Vagina (tissue), 2 donors: ENCODE measurements around the gene MAP4K4. TPM values are rescaled to one million over a fixed set of nuclear protein-coding genes. Genes with fewer than 3 reads are reported as not detected.
"Not testable (repeated sequence)": the region's sequence is repeated elsewhere in the genome, so short reads cannot be mapped to it uniquely, and the experiment has no call there.

Source experiments
- DNase-seq, 2 donors: peaks; one replicate each; pipeline ENCODE4 v3.0.0-alpha.2; 2017; ENCODE audit errors: extremely low spot score in 2 of 2
- H3K27ac ChIP-seq: fragments of 200-600 bp; sonication (generic); one replicate; pipeline ENCODE4 v1.5.1; 2019
- H3K27me3 ChIP-seq: fragments of 200-600 bp; sonication (generic); one replicate; pipeline ENCODE4 v1.5.1; 2019
- H3K36me3 ChIP-seq, 2 donors: fragments of 200-600 bp; sonication (generic); one replicate each; pipeline ENCODE4 v1.5.1; 2017 to 2019
- H3K4me1 ChIP-seq: fragments of 200-600 bp; sonication (generic); one replicate; pipeline ENCODE4 v1.5.1; 2019
- H3K4me3 ChIP-seq, 2 donors: fragments of 200-600 bp; sonication (generic); 1 replicate in 1 of 2; 2 replicates in 1 of 2; pipeline ENCODE4 v1.5.1; 2016 to 2019
- H3K9me3 ChIP-seq: fragments of 200-600 bp; sonication (generic); one replicate; pipeline ENCODE4 v1.5.1; 2019
- POLR2A ChIP-seq, 2 donors: fragments of 450-650 bp; IDR thresholded peaks; one replicate each; pipeline ENCODE4 v1.6.1; 2017; ENCODE audit warnings: antibody characterized with exemption in 2 of 2, mild to moderate bottlenecking in 2 of 2, moderate library complexity in 2 of 2
- POLR2AphosphoS5 ChIP-seq, 2 donors: sonication (generic); formaldehyde crosslinking; IDR thresholded peaks; one replicate each; pipeline ENCODE4 v1.9.0; 2017; ENCODE audit warnings: antibody characterized with exemption in 2 of 2, mild to moderate bottlenecking in 2 of 2, low read depth in 1 of 2; ENCODE audit not compliant: insufficient read depth in 1 of 2
- intact Hi-C: fragments of 100-400 bp; cut with DNase I; formaldehyde crosslinking; loops from one replicate; pipeline ENCODE4 v1.15.1; 2023
- total RNA-seq: library from RNA; depleted of rRNA; stranded (reverse); fragments of >200 nt; gene quantifications from one replicate; pipeline ENCODE4 v1.2.3, GENCODE V29; 2016
- TF ChIP-seq, protein P1 (sequence below), 3 experiments: fragments of 450-650 bp in 2 of 3; fragments of 200-600 bp in 1 of 3; sonication (generic) in 1 of 3; IDR thresholded peaks; one replicate each; pipeline ENCODE4 v1.5.1; 2017 to 2019; ENCODE audit warnings: antibody characterized with exemption in 3 of 3, mild to moderate bottlenecking in 2 of 3, moderate library complexity in 2 of 3

Gene MAP4K4
- total RNA-seq, 1 donor from 2014 or later: 75.9 TPM

DNA sequence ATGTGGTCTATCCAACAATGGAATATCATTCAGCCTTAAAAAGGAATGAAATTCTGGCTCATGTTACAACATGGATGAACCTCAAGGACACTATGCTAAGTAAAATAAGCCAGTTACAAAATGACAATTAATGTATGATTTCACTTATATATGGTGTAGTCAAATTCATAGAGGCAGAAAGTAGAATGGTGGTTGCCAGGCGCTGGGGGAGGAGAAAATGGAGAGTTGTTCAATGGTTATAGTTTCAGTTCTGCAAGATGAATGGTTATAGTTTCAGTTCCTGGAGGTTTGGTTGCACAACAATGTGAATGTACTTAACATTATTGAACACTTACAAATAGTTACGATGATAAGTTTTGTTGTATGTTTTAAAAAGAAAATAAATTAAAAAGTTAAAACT is 215.0 kb downstream of the MAP4K4 start:
- TF ChIP-seq, protein P1, sequence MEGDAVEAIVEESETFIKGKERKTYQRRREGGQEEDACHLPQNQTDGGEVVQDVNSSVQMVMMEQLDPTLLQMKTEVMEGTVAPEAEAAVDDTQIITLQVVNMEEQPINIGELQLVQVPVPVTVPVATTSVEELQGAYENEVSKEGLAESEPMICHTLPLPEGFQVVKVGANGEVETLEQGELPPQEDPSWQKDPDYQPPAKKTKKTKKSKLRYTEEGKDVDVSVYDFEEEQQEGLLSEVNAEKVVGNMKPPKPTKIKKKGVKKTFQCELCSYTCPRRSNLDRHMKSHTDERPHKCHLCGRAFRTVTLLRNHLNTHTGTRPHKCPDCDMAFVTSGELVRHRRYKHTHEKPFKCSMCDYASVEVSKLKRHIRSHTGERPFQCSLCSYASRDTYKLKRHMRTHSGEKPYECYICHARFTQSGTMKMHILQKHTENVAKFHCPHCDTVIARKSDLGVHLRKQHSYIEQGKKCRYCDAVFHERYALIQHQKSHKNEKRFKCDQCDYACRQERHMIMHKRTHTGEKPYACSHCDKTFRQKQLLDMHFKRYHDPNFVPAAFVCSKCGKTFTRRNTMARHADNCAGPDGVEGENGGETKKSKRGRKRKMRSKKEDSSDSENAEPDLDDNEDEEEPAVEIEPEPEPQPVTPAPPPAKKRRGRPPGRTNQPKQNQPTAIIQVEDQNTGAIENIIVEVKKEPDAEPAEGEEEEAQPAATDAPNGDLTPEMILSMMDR (IDR thresholded peaks at IDR 0.05): no peak
- no peak for TF ChIP-seq POLR2A (IDR thresholded peaks at IDR 0.05)
- TF ChIP-seq POLR2AphosphoS5 (IDR thresholded peaks at IDR 0.05; ENCODE audit: insufficient read depth in 1 of 2, low read depth in 1 of 2): no peak
- no peaks in the 10 kb centered on the region for H3K36me3 ChIP-seq
- peaks cover 6% of the 10 kb centered on the region for H3K9me3 ChIP-seq
- no peaks in the 10 kb centered on the region for H3K4me1 ChIP-seq
- H3K4me3 ChIP-seq: no peak overlapping the region
- H3K27ac ChIP-seq: no peak overlapping the region
- intact Hi-C loops: no loop called here
- no peak for DNase-seq
- no peaks in the 10 kb centered on the region for H3K27me3 ChIP-seq

DNA sequence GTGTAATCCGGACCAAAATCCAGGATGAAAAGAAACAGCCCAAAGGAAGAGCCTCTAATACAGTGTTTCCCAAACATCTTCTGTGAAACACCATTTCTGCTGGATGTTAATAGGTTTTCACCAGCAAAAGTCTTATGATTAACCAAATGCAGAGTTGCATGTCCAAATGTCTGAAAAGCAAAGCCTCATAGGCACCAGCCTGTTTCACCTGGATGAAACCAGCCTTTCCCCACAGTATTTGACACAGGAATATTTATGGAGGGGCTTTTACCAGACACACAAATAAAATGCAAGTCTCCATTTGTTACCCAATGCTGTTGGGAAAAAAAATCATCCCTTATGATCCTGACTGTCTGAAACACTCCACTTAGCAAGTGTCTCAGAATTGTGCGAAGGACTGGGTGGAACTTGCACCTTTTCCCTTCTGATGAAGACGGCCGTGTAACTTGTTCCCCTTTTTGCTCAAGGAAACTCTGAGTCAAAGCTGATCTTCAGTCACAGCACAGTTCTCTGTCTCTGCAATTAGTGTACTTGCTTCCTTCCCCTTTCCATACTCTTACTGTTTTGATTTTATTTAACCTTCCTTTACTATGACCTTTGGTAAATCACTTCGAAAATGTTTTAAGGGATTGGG is 223.9 kb downstream of the MAP4K4 start:
- Histone ChIP-seq H3K27ac (no peak overlapping the region), H3K9me3 (peaks cover 8% of the 10 kb centered on the region), H3K4me1 (no peaks in the 10 kb centered on the region), H3K36me3 (no peaks in the 10 kb centered on the region), H3K4me3 (no peak overlapping the region), H3K27me3 (no peaks in the 10 kb centered on the region)
- intact Hi-C loops: no loop called here
- DNase-seq: no peak
- TF ChIP-seq, protein P1 (IDR thresholded peaks at IDR 0.05): no peak
- TF ChIP-seq POLR2A (IDR thresholded peaks at IDR 0.05) (no peak), POLR2AphosphoS5 (IDR thresholded peaks at IDR 0.05; ENCODE audit: insufficient read depth in 1 of 2, low read depth in 1 of 2) (no peak)

DNA sequence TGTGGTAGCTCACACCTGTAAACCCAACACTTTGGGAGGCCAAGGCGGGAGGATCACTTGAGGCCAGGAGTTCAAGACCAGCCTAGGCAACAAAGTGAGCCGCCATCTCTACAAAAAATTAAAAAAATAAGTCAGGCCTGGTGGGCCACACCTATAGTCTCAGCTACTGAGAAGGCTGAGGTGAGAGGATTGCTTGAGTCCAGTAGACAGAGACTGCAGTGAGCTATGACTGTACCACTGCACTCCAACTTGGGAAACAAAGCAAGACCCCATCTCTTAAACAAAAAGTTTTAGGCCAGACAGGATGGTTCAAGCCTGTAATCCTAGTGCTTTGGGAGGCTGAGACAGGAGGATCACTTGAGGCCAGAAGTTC is 224.4 kb downstream of the MAP4K4 start:
- Histone ChIP-seq H3K27me3 (no peaks in the 10 kb centered on the region), H3K27ac (no peak overlapping the region), H3K4me3 (no peak overlapping the region), H3K9me3 (peaks cover 8% of the 10 kb centered on the region), H3K4me1 (no peaks in the 10 kb centered on the region), H3K36me3 (no peaks in the 10 kb centered on the region)
- intact Hi-C loops: no loop called here
- TF ChIP-seq POLR2A (IDR thresholded peaks at IDR 0.05): no peak
- no peak for TF ChIP-seq POLR2AphosphoS5 (IDR thresholded peaks at IDR 0.05; ENCODE audit: insufficient read depth in 1 of 2, low read depth in 1 of 2)
- TF ChIP-seq, protein P1 (IDR thresholded peaks at IDR 0.05): no peak
- DNase-seq: no peak

DNA sequence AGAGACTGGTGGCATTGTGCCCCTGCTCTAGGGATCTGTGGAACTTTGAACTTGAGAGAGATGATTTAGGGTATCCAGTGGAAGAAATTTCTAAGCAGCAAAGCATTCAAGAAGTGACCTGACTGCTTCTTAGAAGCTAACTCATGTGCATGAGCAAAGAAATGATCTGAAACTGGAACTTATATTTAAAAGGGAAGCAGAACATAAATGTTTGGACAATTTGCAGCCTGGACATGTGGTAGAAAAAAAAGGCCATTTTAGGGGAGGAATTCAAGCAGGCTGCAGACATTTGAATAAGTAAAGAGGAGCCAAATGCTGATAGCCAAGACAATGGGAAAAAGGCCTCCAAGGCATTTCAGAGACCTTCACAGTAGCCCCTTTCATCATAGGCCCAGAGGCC is 226.8 kb downstream of the MAP4K4 start:
- H3K27ac ChIP-seq, DNase-seq, H3K36me3 ChIP-seq, H3K4me3 ChIP-seq, H3K27me3 ChIP-seq, H3K4me1 ChIP-seq, H3K9me3 ChIP-seq, intact Hi-C loops: not testable (repeated sequence)

DNA sequence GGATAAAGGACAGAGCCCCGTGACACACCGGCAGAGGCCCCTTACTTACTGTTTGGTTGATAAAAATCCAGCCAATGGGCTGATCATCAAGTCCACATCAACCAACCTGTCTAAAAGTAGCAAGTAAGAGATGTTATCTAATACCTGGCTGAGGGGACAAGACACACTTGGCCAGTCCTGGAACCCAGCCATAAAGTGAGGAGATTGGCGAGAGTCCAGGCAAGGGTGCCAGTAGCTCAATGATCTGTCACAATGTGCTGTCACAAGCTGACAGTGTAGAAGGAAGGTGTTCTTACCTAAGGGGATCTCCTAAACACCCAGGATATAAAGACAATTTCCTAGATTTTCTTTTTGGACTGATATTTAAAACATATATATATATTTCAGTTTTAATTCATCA is 232.5 kb downstream of the MAP4K4 start:
- H3K36me3 ChIP-seq: no peaks in the 10 kb centered on the region
- no peaks in the 10 kb centered on the region for H3K4me1 ChIP-seq
- DNase-seq: no peak
- intact Hi-C loops: no loop called here
- TF ChIP-seq POLR2A (IDR thresholded peaks at IDR 0.05): no peak
- no peak for TF ChIP-seq POLR2AphosphoS5 (IDR thresholded peaks at IDR 0.05; ENCODE audit: insufficient read depth in 1 of 2, low read depth in 1 of 2)
- TF ChIP-seq, protein P1 (IDR thresholded peaks at IDR 0.05): no peak
- no peak overlapping the region for H3K27ac ChIP-seq
- H3K27me3 ChIP-seq: no peaks in the 10 kb centered on the region
- H3K4me3 ChIP-seq: no peak overlapping the region
- no peaks in the 10 kb centered on the region for H3K9me3 ChIP-seq
